Hepatocyte (in vitro differentiated cells): ENCODE data around the gene MICU2. TPM values are rescaled to one million over a fixed set of nuclear protein-coding genes. Genes with fewer than 3 reads are reported as not detected.

Experiments used
- DNase-seq: peaks from one replicate; pipeline ENCODE4 v3.0.0-alpha.2; 2016; ENCODE audit warnings: low spot score
- H2AFZ ChIP-seq: fragments of 200-600 bp; sonication (generic); 2 replicates; pipeline ENCODE4 v1.6.0; 2016; ENCODE audit warnings: antibody characterized with exemption, mild to moderate bottlenecking
- H3K27ac ChIP-seq: fragments of 200-600 bp; sonication (generic); 2 replicates; pipeline ENCODE4 v1.5.1; 2016; ENCODE audit warnings: mild to moderate bottlenecking
- H3K27me3 ChIP-seq: fragments of 200-600 bp; sonication (generic); 2 replicates; pipeline ENCODE4 v1.6.1; 2016
- H3K36me3 ChIP-seq: fragments of 200-600 bp; sonication (generic); replicated peaks from 2 replicates; pipeline ENCODE4 v1.5.1; 2016; ENCODE audit warnings: low read depth; ENCODE audit not compliant: insufficient read depth
- H3K4me1 ChIP-seq: fragments of 200-600 bp; sonication (generic); 2 replicates; pipeline ENCODE4 v1.5.1; 2016; ENCODE audit warnings: mild to moderate bottlenecking, moderate library complexity; ENCODE audit not compliant: insufficient read depth
- H3K4me2 ChIP-seq: fragments of 200-600 bp; sonication (generic); 2 replicates; pipeline ENCODE4 v1.6.0; 2016
- H3K4me3 ChIP-seq: fragments of 200-600 bp; sonication (generic); 2 replicates; pipeline ENCODE4 v1.5.1; 2016; ENCODE audit warnings: mild to moderate bottlenecking
- H3K79me2 ChIP-seq: fragments of 200-600 bp; sonication (generic); 2 replicates; pipeline ENCODE4 v1.6.0; 2017; ENCODE audit warnings: mild to moderate bottlenecking
- H3K9me2 ChIP-seq: fragments of 200-600 bp; sonication (generic); replicated peaks from 2 replicates; pipeline ENCODE4 v1.6.0; 2017; ENCODE audit warnings: mild to moderate bottlenecking; ENCODE audit not compliant: insufficient read depth
- H3K9me3 ChIP-seq: fragments of 200-600 bp; sonication (generic); 2 replicates; pipeline ENCODE4 v1.5.1; 2016; ENCODE audit warnings: low read depth, mild to moderate bottlenecking
- H4K20me1 ChIP-seq: fragments of 200-600 bp; sonication (generic); 2 replicates; pipeline ENCODE4 v1.6.0; 2016; ENCODE audit warnings: mild to moderate bottlenecking; ENCODE audit not compliant: insufficient read depth, poor library complexity, severe bottlenecking
- CTCF ChIP-seq: fragments of 200-600 bp; sonication (generic); IDR thresholded peaks from 2 replicates; pipeline ENCODE4 v1.5.1; 2016; ENCODE audit warnings: antibody characterized with exemption, mild to moderate bottlenecking; ENCODE audit not compliant: poor library complexity
- EZH2 ChIP-seq: fragments of 200-600 bp; sonication (generic); IDR thresholded peaks from 2 replicates; pipeline ENCODE4 v1.6.1; 2016; ENCODE audit warnings: antibody characterized with exemption, mild to moderate bottlenecking, borderline replicate concordance
- EZH2phosphoT487 ChIP-seq: fragments of 200-600 bp; sonication (generic); IDR thresholded peaks from one replicate; pipeline ENCODE4 v1.6.1; 2018; ENCODE audit warnings: antibody characterized with exemption, mild to moderate bottlenecking, low read depth, moderate library complexity; ENCODE audit not compliant: unreplicated experiment, severe bottlenecking
- WGBS: methylation state at CpG from one replicate; pipeline ENCODE4 v1.1.6; 2016; ENCODE audit warnings: low lambda C conversion rate; ENCODE audit errors: missing lambda C conversion rate; 5-methylcytosine and 5-hydroxymethylcytosine counted together
- polyA plus RNA-seq: library from polyadenylated mRNA; unstranded; fragments of >200 nt; fragmentation: Nextera tagmentation; extraction: Ambion mirVana; gene quantifications from 2 replicates; pipeline ENCODE4 v1.2.1, GENCODE V29; 2016
- total RNA-seq: library from RNA; depleted of rRNA; stranded (reverse); fragments of >200 nt; gene quantifications from 2 replicates; pipeline ENCODE4 v1.2.3, GENCODE V29; 2014

MICU2 gene
- total and polyA plus RNA-seq, 2 experiments from 2014 or later: 48.1 to 95.7 TPM

- Histone ChIP-seq H3K4me1 (peaks cover 5% of the 10 kb centered on the region), H3K27me3 (no peaks in the 10 kb centered on the region), H3K36me3 (no peaks in the 10 kb centered on the region), H3K4me2 (no peak overlapping the region), H3K9me3 (no peaks in the 10 kb centered on the region), H3K79me2 (peaks cover 2% of the 10 kb centered on the region), H3K27ac (no peak overlapping the region), H3K4me3 (no peak overlapping the region), H2AFZ (no peak overlapping the region), H3K9me2 (no peaks in the 10 kb centered on the region), H4K20me1 (no peaks in the 10 kb centered on the region)
- DNase-seq: no peak
- TF ChIP-seq CTCF: no peak
- no peak for TF ChIP-seq EZH2phosphoT487
- TF ChIP-seq EZH2: no peak
Measured at GRCh38 chr13:21463424-21463823, 140.5 kb downstream of the MICU2 start.

- no peak overlapping the region for H2AFZ ChIP-seq
- no peak overlapping the region for H3K4me3 ChIP-seq
- H3K9me3 ChIP-seq: no peaks in the 10 kb centered on the region
- no peaks in the 10 kb centered on the region for H3K27me3 ChIP-seq
- H3K79me2 ChIP-seq: peaks cover 25% of the 10 kb centered on the region
- no peak for DNase-seq
- no peak overlapping the region for H3K4me2 ChIP-seq
- no peak overlapping the region for H3K27ac ChIP-seq
- H3K4me1 ChIP-seq: peaks cover 8% of the 10 kb centered on the region
- H3K9me2 ChIP-seq: no peaks in the 10 kb centered on the region
- 76% methylated on average over 3 of the region's 3 CpGs for WGBS
- TF ChIP-seq EZH2phosphoT487: no peak
- no peak for TF ChIP-seq EZH2
- no peak for TF ChIP-seq CTCF
- H4K20me1 ChIP-seq: peaks cover 18% of the 10 kb centered on the region
- H3K36me3 ChIP-seq: no peaks in the 10 kb centered on the region
Measured at GRCh38 chr13:21461131-21461530, 142.8 kb downstream of the MICU2 start.

- Histone ChIP-seq H4K20me1 (peaks cover 18% of the 10 kb centered on the region), H3K36me3 (no peaks in the 10 kb centered on the region), H3K4me1 (peaks cover 8% of the 10 kb centered on the region), H3K79me2 (peaks cover 46% of the 10 kb centered on the region), H3K27me3 (no peaks in the 10 kb centered on the region), H3K4me3 (peak within 1 kb of the TSS; percentile 82), H3K9me3 (no peaks in the 10 kb centered on the region), H2AFZ (peak within 1 kb of the TSS; percentile 97), H3K9me2 (no peaks in the 10 kb centered on the region), H3K4me2 (peak within 1 kb of the TSS; percentile 75), H3K27ac (peak within 1 kb of the TSS; percentile 94)
- peak; percentile 96 for DNase-seq
- under 1% methylated on average over 67 of the region's 107 CpGs for WGBS
- TF ChIP-seq EZH2: no peak
- TF ChIP-seq EZH2phosphoT487: no peak
- no peak for TF ChIP-seq CTCF
Measured at GRCh38 chr13:21458813-21459701, 144.9 kb downstream of the MICU2 start, which contains the start of gene ZDHHC20. Gene ZDHHC20 (minus strand): TSS chr13:21459303. CDS start chr13:21459171, 132 bp downstream.
